Neural cell (in vitro differentiated cells): ENCODE results near the gene JPT1. TPM values are rescaled to one million over a fixed set of nuclear protein-coding genes. Genes with fewer than 3 reads are reported as not detected.

ENCODE experiments used
- H2AFZ ChIP-seq: fragments of 200-600, 300-800 bp; sonication (generic), shearing (Covaris generic); 2 replicates; pipeline ENCODE4 v1.6.0; 2014; ENCODE audit warnings: low read depth, mild to moderate bottlenecking, antibody characterized with exemption, low read length, moderate library complexity
- H3F3A ChIP-seq: fragments of 200-600 bp; shearing (Covaris generic); 2 replicates; pipeline ENCODE4 v1.6.1; 2016; ENCODE audit warnings: mild to moderate bottlenecking, moderate library complexity, mixed read lengths, antibody characterized with exemption, low read length; ENCODE audit not compliant: insufficient read depth, poor library complexity, severe bottlenecking
- H3K27ac ChIP-seq: fragments of 200-600, 300-800 bp; sonication (generic), shearing (Covaris generic); 2 replicates; pipeline ENCODE4 v1.5.1; 2014; ENCODE audit warnings: mild to moderate bottlenecking, low read length, moderate library complexity
- H3K27me3 ChIP-seq: fragments of 300-800, 200-600 bp; sonication (generic), shearing (Covaris generic); 2 replicates; pipeline ENCODE4 v1.6.0; 2014; ENCODE audit warnings: mild to moderate bottlenecking, low read depth, low read length, moderate library complexity; ENCODE audit not compliant: insufficient read depth
- H3K36me3 ChIP-seq: fragments of 300-800, 200-600 bp; sonication (generic), shearing (Covaris generic); 2 replicates; pipeline ENCODE4 v1.5.1; 2014; ENCODE audit warnings: mild to moderate bottlenecking, antibody characterized with exemption, low read length, moderate library complexity; ENCODE audit not compliant: insufficient read depth
- H3K4me2 ChIP-seq: fragments of 300-800, 200-600 bp; sonication (generic), shearing (Covaris generic); 2 replicates; pipeline ENCODE4 v1.6.0; 2014; ENCODE audit warnings: mild to moderate bottlenecking, low read length
- H3K4me3 ChIP-seq: fragments of 300-800, 200-600 bp; sonication (generic), shearing (Covaris generic); 2 replicates; pipeline ENCODE4 v1.5.1; 2014; ENCODE audit warnings: mild to moderate bottlenecking, low read length, moderate library complexity
- H3K79me2 ChIP-seq: fragments of 200-600 bp; shearing (Covaris generic); replicated peaks from 2 replicates; pipeline ENCODE4 v1.6.0; 2014; ENCODE audit warnings: mild to moderate bottlenecking, low read length, moderate library complexity; ENCODE audit not compliant: insufficient read depth
- H3K9ac ChIP-seq: fragments of 300-800, 200-600 bp; sonication (generic), shearing (Covaris generic); 2 replicates; pipeline ENCODE4 v1.6.1; 2016; ENCODE audit warnings: mild to moderate bottlenecking, low read length, mixed read lengths
- H3K9me2 ChIP-seq: fragments of 200-600 bp; shearing (Covaris generic); 2 replicates; pipeline ENCODE4 v1.6.1; 2016; ENCODE audit warnings: mild to moderate bottlenecking, low read length, mixed read lengths; ENCODE audit not compliant: insufficient read depth
- H3K9me3 ChIP-seq: fragments of 200-600, 300-800 bp; sonication (generic), shearing (Covaris generic); 2 replicates; pipeline ENCODE4 v1.6.1; 2016; ENCODE audit warnings: mild to moderate bottlenecking, mixed run types, low read length, moderate library complexity, mixed read lengths
- H4K20me1 ChIP-seq: fragments of 200-600 bp; shearing (Covaris generic); 2 replicates; pipeline ENCODE4 v1.6.1; 2016; ENCODE audit warnings: mild to moderate bottlenecking, mixed run types; ENCODE audit not compliant: insufficient read depth
- EP300 ChIP-seq: fragments of 450-650 bp; conservative IDR thresholded peaks from 2 replicates; pipeline ENCODE4 v1.6.1; 2014; ENCODE audit warnings: antibody characterized with exemption, mild to moderate bottlenecking, moderate library complexity; ENCODE audit not compliant: poor library complexity, severe bottlenecking
- EZH2 ChIP-seq: fragments of 200-600, 300-800 bp; shearing (Covaris generic), sonication (generic); IDR thresholded peaks from 2 replicates; pipeline ENCODE4 v1.6.1; 2014; ENCODE audit warnings: antibody characterized with exemption, low read length, borderline replicate concordance, mild to moderate bottlenecking; ENCODE audit not compliant: insufficient read depth, poor library complexity, severe bottlenecking
- MXI1 ChIP-seq: fragments of 450-650 bp; conservative IDR thresholded peaks from 2 replicates; pipeline ENCODE4 v1.6.1; 2014; ENCODE audit warnings: antibody characterized with exemption, mild to moderate bottlenecking; ENCODE audit not compliant: poor library complexity, severe bottlenecking
- POLR2AphosphoS5 ChIP-seq: IDR thresholded peaks from 2 replicates; pipeline ENCODE4 v1.6.1; 2012
- RAD21 ChIP-seq: fragments of 450-650 bp; conservative IDR thresholded peaks from 2 replicates; pipeline ENCODE4 v1.6.1; 2014; ENCODE audit warnings: antibody characterized with exemption, mild to moderate bottlenecking, moderate library complexity
- SMC3 ChIP-seq: fragments of 450-650 bp; conservative IDR thresholded peaks from 2 replicates; pipeline ENCODE4 v1.6.1; 2014; ENCODE audit warnings: antibody characterized with exemption, mild to moderate bottlenecking, moderate library complexity; ENCODE audit not compliant: poor library complexity
- TAF1 ChIP-seq: IDR thresholded peaks from 2 replicates; pipeline ENCODE4 v1.6.1; 2012; ENCODE audit warnings: low read depth
- polyA plus RNA-seq: library from polyadenylated mRNA; depleted of rRNA; stranded (reverse); fragments of >200 nt; gene quantifications from 2 replicates; pipeline ENCODE4 v1.2.3, GENCODE V29; 2014
- TF ChIP-seq, protein P1 (sequence below): IDR thresholded peaks from 2 replicates; pipeline ENCODE4 v1.6.1; 2012; ENCODE audit warnings: borderline replicate concordance
- TF ChIP-seq, protein P2 (sequence below): fragments of 450-650 bp; IDR thresholded peaks from 2 replicates; pipeline ENCODE4 v1.5.1; 2014; ENCODE audit warnings: antibody characterized with exemption, mild to moderate bottlenecking, moderate library complexity; ENCODE audit not compliant: poor library complexity, severe bottlenecking

Gene JPT1
- polyA plus RNA-seq, 1 donor from 2014 or later, result 1,721 TPM

DNA sequence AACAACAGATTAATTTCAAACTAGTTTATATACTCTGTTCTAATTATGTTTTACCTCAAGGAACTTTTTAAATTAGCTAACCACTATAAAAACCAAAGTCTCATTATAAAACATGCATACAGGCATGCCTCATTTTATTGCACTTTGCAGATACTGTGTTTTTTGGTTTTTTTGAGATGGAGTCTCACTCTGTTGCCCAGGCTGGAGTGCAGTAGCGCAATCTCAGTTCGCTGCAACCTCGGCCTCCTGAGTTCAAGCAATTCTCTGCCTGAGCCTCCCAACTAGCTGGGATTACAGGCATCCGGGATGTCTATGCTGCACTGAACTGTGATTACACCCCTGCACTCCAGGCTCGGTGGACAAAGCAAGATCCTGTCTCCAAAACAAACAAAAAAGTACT, 8.8 kb upstream of the JPT1 start:
- H3K9ac ChIP-seq, result no peak overlapping the region
- no peaks in the 10 kb centered on the region for H3K36me3 ChIP-seq
- H3K9me3 ChIP-seq, result no peaks in the 10 kb centered on the region
- H3K27me3 ChIP-seq, result no peaks in the 10 kb centered on the region
- H3F3A ChIP-seq, result no peaks in the 10 kb centered on the region
- TF ChIP-seq TAF1 (no peak), RAD21 (no peak), MXI1 (no peak), EP300 (no peak), EZH2 (no peak), SMC3 (no peak), POLR2AphosphoS5 (no peak)
- TF ChIP-seq, protein P1, sequence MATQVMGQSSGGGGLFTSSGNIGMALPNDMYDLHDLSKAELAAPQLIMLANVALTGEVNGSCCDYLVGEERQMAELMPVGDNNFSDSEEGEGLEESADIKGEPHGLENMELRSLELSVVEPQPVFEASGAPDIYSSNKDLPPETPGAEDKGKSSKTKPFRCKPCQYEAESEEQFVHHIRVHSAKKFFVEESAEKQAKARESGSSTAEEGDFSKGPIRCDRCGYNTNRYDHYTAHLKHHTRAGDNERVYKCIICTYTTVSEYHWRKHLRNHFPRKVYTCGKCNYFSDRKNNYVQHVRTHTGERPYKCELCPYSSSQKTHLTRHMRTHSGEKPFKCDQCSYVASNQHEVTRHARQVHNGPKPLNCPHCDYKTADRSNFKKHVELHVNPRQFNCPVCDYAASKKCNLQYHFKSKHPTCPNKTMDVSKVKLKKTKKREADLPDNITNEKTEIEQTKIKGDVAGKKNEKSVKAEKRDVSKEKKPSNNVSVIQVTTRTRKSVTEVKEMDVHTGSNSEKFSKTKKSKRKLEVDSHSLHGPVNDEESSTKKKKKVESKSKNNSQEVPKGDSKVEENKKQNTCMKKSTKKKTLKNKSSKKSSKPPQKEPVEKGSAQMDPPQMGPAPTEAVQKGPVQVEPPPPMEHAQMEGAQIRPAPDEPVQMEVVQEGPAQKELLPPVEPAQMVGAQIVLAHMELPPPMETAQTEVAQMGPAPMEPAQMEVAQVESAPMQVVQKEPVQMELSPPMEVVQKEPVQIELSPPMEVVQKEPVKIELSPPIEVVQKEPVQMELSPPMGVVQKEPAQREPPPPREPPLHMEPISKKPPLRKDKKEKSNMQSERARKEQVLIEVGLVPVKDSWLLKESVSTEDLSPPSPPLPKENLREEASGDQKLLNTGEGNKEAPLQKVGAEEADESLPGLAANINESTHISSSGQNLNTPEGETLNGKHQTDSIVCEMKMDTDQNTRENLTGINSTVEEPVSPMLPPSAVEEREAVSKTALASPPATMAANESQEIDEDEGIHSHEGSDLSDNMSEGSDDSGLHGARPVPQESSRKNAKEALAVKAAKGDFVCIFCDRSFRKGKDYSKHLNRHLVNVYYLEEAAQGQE, result no peak
- TF ChIP-seq, protein P2, sequence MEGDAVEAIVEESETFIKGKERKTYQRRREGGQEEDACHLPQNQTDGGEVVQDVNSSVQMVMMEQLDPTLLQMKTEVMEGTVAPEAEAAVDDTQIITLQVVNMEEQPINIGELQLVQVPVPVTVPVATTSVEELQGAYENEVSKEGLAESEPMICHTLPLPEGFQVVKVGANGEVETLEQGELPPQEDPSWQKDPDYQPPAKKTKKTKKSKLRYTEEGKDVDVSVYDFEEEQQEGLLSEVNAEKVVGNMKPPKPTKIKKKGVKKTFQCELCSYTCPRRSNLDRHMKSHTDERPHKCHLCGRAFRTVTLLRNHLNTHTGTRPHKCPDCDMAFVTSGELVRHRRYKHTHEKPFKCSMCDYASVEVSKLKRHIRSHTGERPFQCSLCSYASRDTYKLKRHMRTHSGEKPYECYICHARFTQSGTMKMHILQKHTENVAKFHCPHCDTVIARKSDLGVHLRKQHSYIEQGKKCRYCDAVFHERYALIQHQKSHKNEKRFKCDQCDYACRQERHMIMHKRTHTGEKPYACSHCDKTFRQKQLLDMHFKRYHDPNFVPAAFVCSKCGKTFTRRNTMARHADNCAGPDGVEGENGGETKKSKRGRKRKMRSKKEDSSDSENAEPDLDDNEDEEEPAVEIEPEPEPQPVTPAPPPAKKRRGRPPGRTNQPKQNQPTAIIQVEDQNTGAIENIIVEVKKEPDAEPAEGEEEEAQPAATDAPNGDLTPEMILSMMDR, result no peak
- no peak overlapping the region for H2AFZ ChIP-seq
- H3K4me3 ChIP-seq, result no peak overlapping the region
- H3K79me2 ChIP-seq, result peaks cover 7% of the 10 kb centered on the region
- H3K4me2 ChIP-seq, result no peak overlapping the region
- no peaks in the 10 kb centered on the region for H3K9me2 ChIP-seq
- no peaks in the 10 kb centered on the region for H4K20me1 ChIP-seq
- H3K27ac ChIP-seq, result no peak overlapping the region

DNA sequence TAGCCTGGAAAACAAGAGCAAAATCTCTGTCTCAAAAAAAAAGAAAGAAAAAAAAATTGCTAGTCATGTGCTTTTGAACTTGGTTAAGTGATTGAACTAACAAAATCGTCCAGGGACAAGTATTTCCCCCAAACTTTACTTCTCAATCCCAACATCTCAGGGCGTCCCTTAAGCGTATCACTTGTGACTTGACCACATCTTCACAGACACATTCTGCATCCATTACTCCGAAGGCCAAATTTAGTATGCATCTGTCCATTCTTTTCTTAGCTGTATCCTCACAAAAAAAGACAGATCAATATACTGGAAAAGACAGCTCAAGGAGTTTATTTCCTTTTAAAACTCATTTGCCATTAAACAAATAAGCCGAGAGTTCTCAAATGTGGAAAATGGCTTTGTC, 5.9 kb upstream of the JPT1 start:
- Histone ChIP-seq H3K36me3 (peaks cover 6% of the 10 kb centered on the region), H3K9me2 (no peaks in the 10 kb centered on the region), H3K27ac (no peak overlapping the region), H3K27me3 (no peaks in the 10 kb centered on the region), H3K9ac (no peak overlapping the region), H3K4me3 (no peak overlapping the region), H4K20me1 (no peaks in the 10 kb centered on the region), H3F3A (peaks cover 2% of the 10 kb centered on the region), H3K79me2 (peaks cover 7% of the 10 kb centered on the region), H3K9me3 (no peaks in the 10 kb centered on the region), H2AFZ (no peak overlapping the region), H3K4me2 (no peak overlapping the region)
- TF ChIP-seq SMC3, result no peak
- TF ChIP-seq RAD21, result no peak
- no peak for TF ChIP-seq EZH2
- no peak for TF ChIP-seq TAF1
- TF ChIP-seq POLR2AphosphoS5, result no peak
